Heart left ventricle (tissue), 13 donors: ENCODE measurements around the gene TBCE.

Experiments used
- POLR2A ChIP-seq, 2 donors: fragments of 450-650 bp; IDR thresholded peaks; one replicate each; pipeline ENCODE4 v1.6.1; 2017; ENCODE audit warnings: antibody characterized with exemption in 2 of 2, mild to moderate bottlenecking in 2 of 2, moderate library complexity in 2 of 2
- TF ChIP-seq, protein P1 (sequence below), 12 donors: fragments of 200-600 bp; sonication (generic) in 4 of 12; IDR thresholded peaks; one replicate each; pipeline versions ENCODE4 v1.5.0 to v1.8.0; 2018 to 2022; ENCODE audit warnings: antibody characterized with exemption in 12 of 12, mild to moderate bottlenecking in 5 of 12
- donor health status: ischemic (EF 13 %, LVEDD 7.1; RV severe dilation, severe dysfunction).
- donor health status: DM: no; HTN: yes; CAD: no.
- donor health status: DM: no; HTN: no; CAD: no.
- donor health status: ischemic (EF 25% LVEDD 6.9; RV normal size, moderate dysfunction).
- donor health status: ischemic (EF 25% LVEDD 5.7; RV mildly dilated, moderate dysfunction).
- donor health status: ischemic (EF 35%, LVEDD 5.7; RV mildly dilated, moderate dysfunction).
- donor health status: nonischemic (EF 11% LVEDD 7.7; RV severe dilation, severe dysfunction).
- donor health status: DM: yes; HTN: yes; CAD: no.
- donor health status: PGD.
- donor health status: ischemic (EF 29% LVEDD 5.4; RV normal size, mild dysfunction).
- donor health status: nonischemic (EF 23%, LVEDD 6.1; RV moderate dilation, normal function).

DNA sequence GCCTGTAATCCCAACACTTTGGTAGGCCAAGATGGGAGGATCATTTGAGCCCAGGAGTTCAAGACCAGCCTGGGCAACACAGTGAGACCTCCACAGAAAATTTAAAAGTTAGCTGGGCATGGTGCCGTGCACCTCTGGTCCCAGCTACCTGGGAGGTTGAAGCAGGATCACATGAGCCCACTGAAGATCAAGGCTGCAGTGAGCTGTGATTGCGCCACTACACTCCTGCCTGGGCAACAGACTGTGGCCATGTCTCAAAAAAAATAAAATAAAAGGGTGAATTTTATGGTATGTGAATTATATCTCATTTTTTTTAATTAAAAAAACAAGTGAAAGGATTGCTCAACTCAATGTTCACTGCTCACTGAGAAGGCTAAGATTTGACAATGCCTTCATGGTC lies 48.0 kb upstream of the TBCE start:
- TF ChIP-seq, protein P1, sequence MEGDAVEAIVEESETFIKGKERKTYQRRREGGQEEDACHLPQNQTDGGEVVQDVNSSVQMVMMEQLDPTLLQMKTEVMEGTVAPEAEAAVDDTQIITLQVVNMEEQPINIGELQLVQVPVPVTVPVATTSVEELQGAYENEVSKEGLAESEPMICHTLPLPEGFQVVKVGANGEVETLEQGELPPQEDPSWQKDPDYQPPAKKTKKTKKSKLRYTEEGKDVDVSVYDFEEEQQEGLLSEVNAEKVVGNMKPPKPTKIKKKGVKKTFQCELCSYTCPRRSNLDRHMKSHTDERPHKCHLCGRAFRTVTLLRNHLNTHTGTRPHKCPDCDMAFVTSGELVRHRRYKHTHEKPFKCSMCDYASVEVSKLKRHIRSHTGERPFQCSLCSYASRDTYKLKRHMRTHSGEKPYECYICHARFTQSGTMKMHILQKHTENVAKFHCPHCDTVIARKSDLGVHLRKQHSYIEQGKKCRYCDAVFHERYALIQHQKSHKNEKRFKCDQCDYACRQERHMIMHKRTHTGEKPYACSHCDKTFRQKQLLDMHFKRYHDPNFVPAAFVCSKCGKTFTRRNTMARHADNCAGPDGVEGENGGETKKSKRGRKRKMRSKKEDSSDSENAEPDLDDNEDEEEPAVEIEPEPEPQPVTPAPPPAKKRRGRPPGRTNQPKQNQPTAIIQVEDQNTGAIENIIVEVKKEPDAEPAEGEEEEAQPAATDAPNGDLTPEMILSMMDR (IDR thresholded peaks at IDR 0.05): no peak
- TF ChIP-seq POLR2A (IDR thresholded peaks at IDR 0.05): no peak
